SH-SY5Y (cell line): ENCODE data around the gene LMO1.

ENCODE experiments used
- GATA2 ChIP-seq: IDR thresholded peaks from 2 replicates; pipeline ENCODE4 v1.6.1; 2011; ENCODE audit warnings: mild to moderate bottlenecking, low read depth, low read length
- GATA3 ChIP-seq: IDR thresholded peaks from 2 replicates; pipeline ENCODE4 v1.6.1; 2011; ENCODE audit warnings: low read depth, mild to moderate bottlenecking, low read length, moderate library complexity

- TF ChIP-seq GATA3 (no peak), GATA2 (no peak)
Measured at GRCh38 chr11:8293171-8293570, 29.5 kb upstream of the LMO1 start.
